ENCODE measurements around the gene SEMA3D.

DNA sequence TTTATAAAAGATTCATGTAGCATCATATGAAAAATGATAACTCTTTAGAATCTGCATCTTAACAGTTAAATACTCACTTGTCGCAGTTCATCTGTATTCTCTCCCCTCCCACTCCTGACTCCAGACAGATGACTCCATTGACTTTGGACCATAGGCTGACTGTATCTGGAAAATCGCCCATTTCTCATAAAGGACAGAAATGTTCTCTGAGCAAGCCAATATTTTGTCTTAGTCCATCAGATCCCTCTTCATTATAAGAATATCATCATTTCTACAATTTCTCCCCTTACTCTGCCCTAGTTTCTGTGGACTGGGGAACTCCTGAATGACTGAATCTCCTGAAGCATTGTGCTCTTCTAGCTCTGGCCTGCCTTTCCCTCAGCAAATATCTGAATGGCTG, 125.4 kb downstream of the SEMA3D start:
- TF ChIP-seq, protein P1, sequence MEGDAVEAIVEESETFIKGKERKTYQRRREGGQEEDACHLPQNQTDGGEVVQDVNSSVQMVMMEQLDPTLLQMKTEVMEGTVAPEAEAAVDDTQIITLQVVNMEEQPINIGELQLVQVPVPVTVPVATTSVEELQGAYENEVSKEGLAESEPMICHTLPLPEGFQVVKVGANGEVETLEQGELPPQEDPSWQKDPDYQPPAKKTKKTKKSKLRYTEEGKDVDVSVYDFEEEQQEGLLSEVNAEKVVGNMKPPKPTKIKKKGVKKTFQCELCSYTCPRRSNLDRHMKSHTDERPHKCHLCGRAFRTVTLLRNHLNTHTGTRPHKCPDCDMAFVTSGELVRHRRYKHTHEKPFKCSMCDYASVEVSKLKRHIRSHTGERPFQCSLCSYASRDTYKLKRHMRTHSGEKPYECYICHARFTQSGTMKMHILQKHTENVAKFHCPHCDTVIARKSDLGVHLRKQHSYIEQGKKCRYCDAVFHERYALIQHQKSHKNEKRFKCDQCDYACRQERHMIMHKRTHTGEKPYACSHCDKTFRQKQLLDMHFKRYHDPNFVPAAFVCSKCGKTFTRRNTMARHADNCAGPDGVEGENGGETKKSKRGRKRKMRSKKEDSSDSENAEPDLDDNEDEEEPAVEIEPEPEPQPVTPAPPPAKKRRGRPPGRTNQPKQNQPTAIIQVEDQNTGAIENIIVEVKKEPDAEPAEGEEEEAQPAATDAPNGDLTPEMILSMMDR (IDR thresholded peaks at IDR 0.05; ENCODE audit: low read depth, low read length), result no peak
- no peak for TF ChIP-seq POLR2A (IDR thresholded peaks at IDR 0.05; ENCODE audit: extremely low read depth, insufficient read length)
- TF ChIP-seq, protein P2, sequence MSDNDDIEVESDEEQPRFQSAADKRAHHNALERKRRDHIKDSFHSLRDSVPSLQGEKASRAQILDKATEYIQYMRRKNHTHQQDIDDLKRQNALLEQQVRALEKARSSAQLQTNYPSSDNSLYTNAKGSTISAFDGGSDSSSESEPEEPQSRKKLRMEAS (IDR thresholded peaks at IDR 0.05; ENCODE audit: low read depth, low read length), result no peak
